Measurements from ENCODE around the gene ANKRD22. TPM values are rescaled to one million over a fixed set of nuclear protein-coding genes. Genes with fewer than 3 reads are reported as not detected.

ANKRD22 gene
- total RNA-seq, 1 donor from 2014 or later = not detected

DNA sequence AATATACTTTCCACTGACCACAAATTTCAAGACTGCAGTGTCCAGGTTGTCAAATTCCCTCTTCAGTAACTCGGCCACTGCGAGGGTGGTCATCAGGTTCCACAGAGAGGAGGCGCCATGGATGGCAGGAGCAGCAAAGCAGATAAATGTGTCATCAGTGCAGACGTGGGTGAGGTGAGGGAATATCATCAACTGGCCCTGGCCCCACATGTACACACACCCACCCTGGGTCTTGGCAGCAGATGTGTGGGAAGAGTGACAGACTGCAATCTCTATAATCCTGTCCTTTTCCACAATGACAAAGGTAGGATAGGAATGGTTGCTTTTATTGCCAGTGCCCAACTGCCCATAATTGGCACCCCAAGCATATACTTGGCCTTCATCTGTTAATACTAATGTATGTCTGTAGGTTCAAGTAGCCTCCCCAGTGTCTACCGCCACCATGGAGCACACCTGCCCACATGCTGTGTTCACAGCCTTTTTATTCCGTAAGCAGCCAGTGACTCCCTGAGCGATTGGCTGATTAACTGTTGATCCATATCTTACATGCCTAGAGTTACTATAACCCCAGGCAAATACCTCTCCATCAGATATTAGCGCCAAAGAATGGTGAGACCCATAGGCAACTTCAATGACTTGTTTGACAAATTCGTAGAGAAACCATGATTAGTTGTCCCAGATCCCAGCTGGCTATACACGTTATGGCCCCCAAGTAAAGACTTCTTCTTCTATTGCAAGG, 65.4 kb downstream of the ANKRD22 start:
- no peak overlapping the region for H3K4me3 Mint-ChIP-seq (ENCODE audit: unreplicated experiment)
- H3K36me3 Mint-ChIP-seq (ENCODE audit: unreplicated experiment) = no peaks in the 10 kb centered on the region
- no peaks in the 10 kb centered on the region for H3K9me3 Mint-ChIP-seq (ENCODE audit: unreplicated experiment)
- H3K4me1 Mint-ChIP-seq (ENCODE audit: low read depth, unreplicated experiment) = no peaks in the 10 kb centered on the region
- no peaks in the 10 kb centered on the region for H3K27me3 Mint-ChIP-seq (ENCODE audit: unreplicated experiment)
- DNase-seq = no peak
- TF ChIP-seq, protein P1, sequence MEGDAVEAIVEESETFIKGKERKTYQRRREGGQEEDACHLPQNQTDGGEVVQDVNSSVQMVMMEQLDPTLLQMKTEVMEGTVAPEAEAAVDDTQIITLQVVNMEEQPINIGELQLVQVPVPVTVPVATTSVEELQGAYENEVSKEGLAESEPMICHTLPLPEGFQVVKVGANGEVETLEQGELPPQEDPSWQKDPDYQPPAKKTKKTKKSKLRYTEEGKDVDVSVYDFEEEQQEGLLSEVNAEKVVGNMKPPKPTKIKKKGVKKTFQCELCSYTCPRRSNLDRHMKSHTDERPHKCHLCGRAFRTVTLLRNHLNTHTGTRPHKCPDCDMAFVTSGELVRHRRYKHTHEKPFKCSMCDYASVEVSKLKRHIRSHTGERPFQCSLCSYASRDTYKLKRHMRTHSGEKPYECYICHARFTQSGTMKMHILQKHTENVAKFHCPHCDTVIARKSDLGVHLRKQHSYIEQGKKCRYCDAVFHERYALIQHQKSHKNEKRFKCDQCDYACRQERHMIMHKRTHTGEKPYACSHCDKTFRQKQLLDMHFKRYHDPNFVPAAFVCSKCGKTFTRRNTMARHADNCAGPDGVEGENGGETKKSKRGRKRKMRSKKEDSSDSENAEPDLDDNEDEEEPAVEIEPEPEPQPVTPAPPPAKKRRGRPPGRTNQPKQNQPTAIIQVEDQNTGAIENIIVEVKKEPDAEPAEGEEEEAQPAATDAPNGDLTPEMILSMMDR (IDR thresholded peaks at IDR 0.05; ENCODE audit: partially characterized antibody, unreplicated experiment) = no peak
- H3K27ac Mint-ChIP-seq (ENCODE audit: unreplicated experiment) = no peak overlapping the region

- TF ChIP-seq, protein P1 (IDR thresholded peaks at IDR 0.05; ENCODE audit: partially characterized antibody, unreplicated experiment) = no peak
- H3K4me3 Mint-ChIP-seq (ENCODE audit: unreplicated experiment) = no peak overlapping the region
- DNase-seq = no peak
- no peaks in the 10 kb centered on the region for H3K27me3 Mint-ChIP-seq (ENCODE audit: unreplicated experiment)
- H3K27ac Mint-ChIP-seq (ENCODE audit: unreplicated experiment) = no peak overlapping the region
- H3K4me1 Mint-ChIP-seq (ENCODE audit: low read depth, unreplicated experiment) = no peaks in the 10 kb centered on the region
- H3K9me3 Mint-ChIP-seq (ENCODE audit: unreplicated experiment) = no peaks in the 10 kb centered on the region
- no peaks in the 10 kb centered on the region for H3K36me3 Mint-ChIP-seq (ENCODE audit: unreplicated experiment)
Measured at GRCh38 chr10:88783724-88784123, 67.9 kb downstream of the ANKRD22 start.

GRCh38 chr10:88782222-88782621, 69.4 kb downstream of the ANKRD22 start:
- no peak overlapping the region for H3K4me3 Mint-ChIP-seq (ENCODE audit: unreplicated experiment)
- no peaks in the 10 kb centered on the region for H3K4me1 Mint-ChIP-seq (ENCODE audit: low read depth, unreplicated experiment)
- H3K36me3 Mint-ChIP-seq (ENCODE audit: unreplicated experiment) = no peaks in the 10 kb centered on the region
- no peaks in the 10 kb centered on the region for H3K27me3 Mint-ChIP-seq (ENCODE audit: unreplicated experiment)
- no peak overlapping the region for H3K27ac Mint-ChIP-seq (ENCODE audit: unreplicated experiment)
- no peak for DNase-seq
- H3K9me3 Mint-ChIP-seq (ENCODE audit: unreplicated experiment) = no peaks in the 10 kb centered on the region
- TF ChIP-seq, protein P1 (IDR thresholded peaks at IDR 0.05; ENCODE audit: partially characterized antibody, unreplicated experiment) = no peak

DNA sequence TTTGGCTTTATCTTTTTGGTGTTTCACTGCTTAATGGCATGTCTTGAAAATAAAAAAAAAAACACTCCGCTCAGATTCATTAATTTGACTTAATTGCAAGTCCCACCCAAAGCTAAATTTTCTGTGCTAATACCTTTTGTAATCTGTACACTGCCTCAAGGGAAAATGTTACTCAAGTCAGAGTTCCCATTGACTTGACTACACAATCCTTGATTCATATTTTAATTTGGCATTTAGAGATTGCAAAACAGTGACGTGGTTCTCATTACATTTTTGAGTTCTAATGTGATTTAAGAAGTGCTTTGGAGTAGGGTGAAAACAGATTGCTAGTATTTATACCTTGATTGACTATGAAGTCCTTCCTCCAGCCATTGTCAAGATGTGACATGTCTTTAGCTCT, 70.4 kb downstream of the ANKRD22 start:
- H3K4me1 Mint-ChIP-seq (ENCODE audit: low read depth, unreplicated experiment) = no peaks in the 10 kb centered on the region
- no peaks in the 10 kb centered on the region for H3K9me3 Mint-ChIP-seq (ENCODE audit: unreplicated experiment)
- H3K4me3 Mint-ChIP-seq (ENCODE audit: unreplicated experiment) = no peak overlapping the region
- no peaks in the 10 kb centered on the region for H3K27me3 Mint-ChIP-seq (ENCODE audit: unreplicated experiment)
- no peak for DNase-seq
- no peaks in the 10 kb centered on the region for H3K36me3 Mint-ChIP-seq (ENCODE audit: unreplicated experiment)
- no peak overlapping the region for H3K27ac Mint-ChIP-seq (ENCODE audit: unreplicated experiment)
- TF ChIP-seq, protein P1 (IDR thresholded peaks at IDR 0.05; ENCODE audit: partially characterized antibody, unreplicated experiment) = no peak

Other genes starting within 250 kb of the ANKRD22 start
- gene LIPF, start 187.4 kb downstream of the ANKRD22 start, total RNA-seq (ENCODE audit: unreplicated experiment) = not detected
- gene LIPK, start 145.6 kb downstream of the ANKRD22 start, total RNA-seq (ENCODE audit: unreplicated experiment) = not detected
- gene LIPN, start 91.8 kb downstream of the ANKRD22 start, total RNA-seq (ENCODE audit: unreplicated experiment) = not detected
- not detected for gene LIPM, start 49.1 kb downstream of the ANKRD22 start, total RNA-seq (ENCODE audit: unreplicated experiment)
- 4.4 TPM for gene STAMBPL1, start 28.4 kb upstream of the ANKRD22 start, total RNA-seq (ENCODE audit: unreplicated experiment)
- gene ACTA2, start 100.9 kb upstream of the ANKRD22 start, total RNA-seq (ENCODE audit: unreplicated experiment) = 4.3 TPM
- gene FAS, start 139.0 kb upstream of the ANKRD22 start, total RNA-seq (ENCODE audit: unreplicated experiment) = 0.69 TPM

Measured in glutamatergic neuron (in vitro differentiated cells).